HL-60 (cell line): ENCODE measurements around the gene POMC.

Source experiments
- DNase-seq, 2 experiments: peaks; one replicate each; pipeline ENCODE4 v3.0.0-alpha.2; 2010 to 2020; ENCODE audit warnings: low read depth in 1 of 2, low spot score in 1 of 2
- H3K27ac ChIP-seq: fragments of 250-450 bp; sonication (Bioruptor Pico); replicated peaks from 2 replicates; pipeline ENCODE4 v1.5.1; 2020; ENCODE audit warnings: mild to moderate bottlenecking, moderate library complexity
- H3K27me3 ChIP-seq: fragments of 250-450 bp; sonication (Bioruptor Pico); 2 replicates; pipeline ENCODE4 v1.5.1; 2021; ENCODE audit warnings: mild to moderate bottlenecking, moderate library complexity; ENCODE audit not compliant: insufficient read depth, poor library complexity, severe bottlenecking
- H3K4me3 ChIP-seq: replicated peaks from 2 replicates; pipeline ENCODE4 v1.5.1; 2011; ENCODE audit warnings: mild to moderate bottlenecking, control low read depth, low read length; ENCODE audit not compliant: insufficient read depth
- GABPA ChIP-seq: IDR thresholded peaks from 2 replicates; pipeline ENCODE4 v1.6.1; 2012; ENCODE audit warnings: low read depth
- POLR2AphosphoS5 ChIP-seq: IDR thresholded peaks from 2 replicates; pipeline ENCODE4 v1.6.1; 2012; ENCODE audit warnings: low read depth
- SPI1 ChIP-seq: IDR thresholded peaks from 2 replicates; pipeline ENCODE4 v1.6.1; 2012; ENCODE audit warnings: low read depth, mild to moderate bottlenecking, borderline replicate concordance
- TF ChIP-seq, protein P1 (sequence below): IDR thresholded peaks from 2 replicates; pipeline ENCODE4 v1.6.1; 2012; ENCODE audit warnings: low read depth; ENCODE audit not compliant: insufficient replicate concordance
- TF ChIP-seq, protein P2 (sequence below): IDR thresholded peaks from one replicate; pipeline ENCODE4 v1.5.1; 2011; ENCODE audit warnings: low read length, control low read depth, inconsistent platforms; ENCODE audit not compliant: insufficient read depth

POMC gene

DNA sequence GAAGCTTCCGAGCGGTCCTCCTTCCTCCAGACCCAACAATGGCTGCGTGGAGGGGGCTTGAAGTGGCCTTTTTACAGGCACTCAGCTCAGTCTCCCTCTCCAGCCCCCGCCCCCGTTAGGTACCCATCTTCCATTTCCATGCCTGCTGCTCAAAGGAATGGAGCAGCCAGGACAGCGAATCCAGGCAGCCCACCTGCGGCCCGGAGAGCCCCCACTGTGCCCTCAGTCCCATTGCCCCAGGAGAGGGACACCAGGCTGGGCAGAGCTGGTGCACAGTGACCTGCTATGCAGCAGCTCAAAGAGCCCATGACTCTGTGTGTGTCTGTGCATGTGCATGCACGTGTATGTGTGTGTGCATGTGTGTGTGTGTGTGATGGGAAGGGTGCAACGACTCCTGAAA, 10.6 kb upstream of the POMC start:
- no peak overlapping the region for H3K4me3 ChIP-seq
- H3K27ac ChIP-seq = no peak overlapping the region
- no peak for DNase-seq
- TF ChIP-seq, protein P1, sequence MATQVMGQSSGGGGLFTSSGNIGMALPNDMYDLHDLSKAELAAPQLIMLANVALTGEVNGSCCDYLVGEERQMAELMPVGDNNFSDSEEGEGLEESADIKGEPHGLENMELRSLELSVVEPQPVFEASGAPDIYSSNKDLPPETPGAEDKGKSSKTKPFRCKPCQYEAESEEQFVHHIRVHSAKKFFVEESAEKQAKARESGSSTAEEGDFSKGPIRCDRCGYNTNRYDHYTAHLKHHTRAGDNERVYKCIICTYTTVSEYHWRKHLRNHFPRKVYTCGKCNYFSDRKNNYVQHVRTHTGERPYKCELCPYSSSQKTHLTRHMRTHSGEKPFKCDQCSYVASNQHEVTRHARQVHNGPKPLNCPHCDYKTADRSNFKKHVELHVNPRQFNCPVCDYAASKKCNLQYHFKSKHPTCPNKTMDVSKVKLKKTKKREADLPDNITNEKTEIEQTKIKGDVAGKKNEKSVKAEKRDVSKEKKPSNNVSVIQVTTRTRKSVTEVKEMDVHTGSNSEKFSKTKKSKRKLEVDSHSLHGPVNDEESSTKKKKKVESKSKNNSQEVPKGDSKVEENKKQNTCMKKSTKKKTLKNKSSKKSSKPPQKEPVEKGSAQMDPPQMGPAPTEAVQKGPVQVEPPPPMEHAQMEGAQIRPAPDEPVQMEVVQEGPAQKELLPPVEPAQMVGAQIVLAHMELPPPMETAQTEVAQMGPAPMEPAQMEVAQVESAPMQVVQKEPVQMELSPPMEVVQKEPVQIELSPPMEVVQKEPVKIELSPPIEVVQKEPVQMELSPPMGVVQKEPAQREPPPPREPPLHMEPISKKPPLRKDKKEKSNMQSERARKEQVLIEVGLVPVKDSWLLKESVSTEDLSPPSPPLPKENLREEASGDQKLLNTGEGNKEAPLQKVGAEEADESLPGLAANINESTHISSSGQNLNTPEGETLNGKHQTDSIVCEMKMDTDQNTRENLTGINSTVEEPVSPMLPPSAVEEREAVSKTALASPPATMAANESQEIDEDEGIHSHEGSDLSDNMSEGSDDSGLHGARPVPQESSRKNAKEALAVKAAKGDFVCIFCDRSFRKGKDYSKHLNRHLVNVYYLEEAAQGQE = no peak
- TF ChIP-seq GABPA = no peak
- no peak for TF ChIP-seq POLR2AphosphoS5
- TF ChIP-seq, protein P2, sequence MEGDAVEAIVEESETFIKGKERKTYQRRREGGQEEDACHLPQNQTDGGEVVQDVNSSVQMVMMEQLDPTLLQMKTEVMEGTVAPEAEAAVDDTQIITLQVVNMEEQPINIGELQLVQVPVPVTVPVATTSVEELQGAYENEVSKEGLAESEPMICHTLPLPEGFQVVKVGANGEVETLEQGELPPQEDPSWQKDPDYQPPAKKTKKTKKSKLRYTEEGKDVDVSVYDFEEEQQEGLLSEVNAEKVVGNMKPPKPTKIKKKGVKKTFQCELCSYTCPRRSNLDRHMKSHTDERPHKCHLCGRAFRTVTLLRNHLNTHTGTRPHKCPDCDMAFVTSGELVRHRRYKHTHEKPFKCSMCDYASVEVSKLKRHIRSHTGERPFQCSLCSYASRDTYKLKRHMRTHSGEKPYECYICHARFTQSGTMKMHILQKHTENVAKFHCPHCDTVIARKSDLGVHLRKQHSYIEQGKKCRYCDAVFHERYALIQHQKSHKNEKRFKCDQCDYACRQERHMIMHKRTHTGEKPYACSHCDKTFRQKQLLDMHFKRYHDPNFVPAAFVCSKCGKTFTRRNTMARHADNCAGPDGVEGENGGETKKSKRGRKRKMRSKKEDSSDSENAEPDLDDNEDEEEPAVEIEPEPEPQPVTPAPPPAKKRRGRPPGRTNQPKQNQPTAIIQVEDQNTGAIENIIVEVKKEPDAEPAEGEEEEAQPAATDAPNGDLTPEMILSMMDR = no peak
- TF ChIP-seq SPI1 = no peak
- peaks cover 2% of the 10 kb centered on the region for H3K27me3 ChIP-seq

DNA sequence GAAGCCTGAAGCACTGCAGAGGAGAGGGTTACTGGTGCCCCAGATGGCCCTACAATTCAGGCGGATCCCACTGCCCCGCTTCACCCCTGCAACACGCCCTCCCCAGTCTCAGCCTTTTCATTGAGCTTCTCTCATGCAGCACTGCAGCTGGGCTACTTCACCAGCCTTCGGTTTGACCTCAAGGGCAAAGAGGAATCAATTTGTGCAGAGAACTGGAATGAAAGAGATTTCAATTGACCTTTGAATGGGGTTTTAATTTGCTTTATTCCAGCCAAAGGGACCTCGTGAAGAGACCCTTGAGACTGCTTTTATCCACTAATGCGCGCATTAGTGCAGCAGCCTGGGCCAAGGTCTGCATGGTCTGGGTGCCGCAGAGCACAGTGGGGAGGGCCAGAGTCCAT, 8.8 kb upstream of the POMC start:
- H3K4me3 ChIP-seq = no peak overlapping the region
- no peak overlapping the region for H3K27ac ChIP-seq
- H3K27me3 ChIP-seq = peaks cover 2% of the 10 kb centered on the region
- no peak for DNase-seq
- no peak for TF ChIP-seq POLR2AphosphoS5
- TF ChIP-seq, protein P2 = no peak
- TF ChIP-seq, protein P1 = no peak
- no peak for TF ChIP-seq GABPA
- no peak for TF ChIP-seq SPI1

DNA sequence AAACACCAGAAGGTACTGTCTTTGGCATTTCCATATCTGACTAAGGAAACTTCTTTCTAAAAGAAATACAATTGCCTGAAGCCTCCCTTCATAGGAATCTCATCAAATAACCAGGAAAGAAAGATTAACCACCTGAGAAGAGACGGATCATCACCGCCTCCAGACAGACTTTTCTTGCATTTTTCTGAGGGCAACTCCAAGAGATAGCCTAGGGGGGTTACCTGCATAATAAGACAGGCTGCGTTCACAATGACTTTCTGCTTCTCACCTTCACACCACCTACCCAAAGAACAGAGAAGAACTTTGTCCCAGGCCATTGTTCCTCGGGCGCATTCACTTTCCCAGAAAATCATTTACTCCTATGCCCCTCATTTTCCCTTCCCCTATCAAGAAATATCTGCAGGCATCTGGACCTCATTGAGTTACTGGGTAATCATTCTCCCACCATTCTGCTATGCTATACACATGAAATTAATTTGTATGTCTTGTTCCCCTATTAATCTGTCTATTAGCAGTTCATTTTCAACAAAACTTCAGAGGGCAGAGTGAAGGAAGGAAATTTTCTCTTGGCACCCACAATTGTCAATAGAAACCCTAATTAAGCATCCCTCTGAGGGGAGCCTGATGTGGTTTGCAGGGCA, 8.3 kb upstream of the POMC start:
- TF ChIP-seq SPI1 (no peak), GABPA (no peak), POLR2AphosphoS5 (no peak)
- TF ChIP-seq, protein P2 = no peak
- TF ChIP-seq, protein P1 = no peak
- peaks cover 2% of the 10 kb centered on the region for H3K27me3 ChIP-seq
- H3K4me3 ChIP-seq = no peak overlapping the region
- H3K27ac ChIP-seq = no peak overlapping the region
- DNase-seq = no peak
